Endodermal cell (in vitro differentiated cells): ENCODE results near the gene SYT13. TPM values are rescaled to one million over a fixed set of nuclear protein-coding genes. Genes with fewer than 3 reads are reported as not detected.
A peak's percentile ranks its signal among the peaks of the same experiment; 100 is the strongest.

ENCODE experiments used
- DNase-seq: peaks from one replicate; pipeline ENCODE4 v3.0.0-alpha.2; 2017
- H3K27ac ChIP-seq: 2 replicates; pipeline ENCODE4 v1.5.1; 2013; ENCODE audit warnings: mild to moderate bottlenecking, low read depth, low read length, moderate library complexity
- H3K27me3 ChIP-seq: 2 replicates; pipeline ENCODE4 v1.6.1; 2013; ENCODE audit warnings: mild to moderate bottlenecking, low read length, moderate library complexity; ENCODE audit not compliant: insufficient read depth, control insufficient read depth, poor library complexity, severe bottlenecking
- H3K36me3 ChIP-seq: 2 replicates; pipeline ENCODE4 v1.7.0; 2013; ENCODE audit warnings: mild to moderate bottlenecking, low read length, moderate library complexity; ENCODE audit not compliant: control insufficient read depth, insufficient read depth
- H3K4me1 ChIP-seq: one replicate; pipeline ENCODE4 v1.7.0; 2013; ENCODE audit warnings: low read length; ENCODE audit not compliant: control insufficient read depth, insufficient read depth
- H3K4me3 ChIP-seq: 2 replicates; pipeline ENCODE4 v1.5.1; 2013; ENCODE audit warnings: mild to moderate bottlenecking, low read length, moderate library complexity
- H3K9ac ChIP-seq: 2 replicates; pipeline ENCODE4 v1.6.1; 2013; ENCODE audit warnings: mild to moderate bottlenecking, low read length, moderate library complexity; ENCODE audit not compliant: poor library complexity, severe bottlenecking; ENCODE audit errors: extremely low read depth
- H3K9me3 ChIP-seq: 2 replicates; pipeline ENCODE4 v1.6.1; 2013; ENCODE audit warnings: mild to moderate bottlenecking, low read length, moderate library complexity; ENCODE audit not compliant: control insufficient read depth
- H3K27ac Mint-ChIP-seq: 2 replicates; pipeline ENCODE4 v1.8.0; 2020; ENCODE audit warnings: mixed read lengths
- H3K27me3 Mint-ChIP-seq: 2 replicates; pipeline ENCODE4 v1.8.0; 2021; ENCODE audit warnings: mild to moderate bottlenecking, mixed read lengths; ENCODE audit not compliant: insufficient read depth
- H3K36me3 Mint-ChIP-seq: 2 replicates; pipeline ENCODE4 v1.8.0; 2020; ENCODE audit warnings: low read depth, mixed read lengths
- H3K4me1 Mint-ChIP-seq: 2 replicates; pipeline ENCODE4 v1.8.0; 2020; ENCODE audit warnings: mixed read lengths
- H3K4me3 Mint-ChIP-seq: 2 replicates; pipeline ENCODE4 v1.8.0; 2020; ENCODE audit warnings: mild to moderate bottlenecking, moderate library complexity, mixed read lengths
- H3K9me3 Mint-ChIP-seq: 2 replicates; pipeline ENCODE4 v1.8.0; 2020; ENCODE audit warnings: mild to moderate bottlenecking, mixed read lengths
- CTCF ChIP-seq: fragments of 200-600 bp; sonication (generic); conservative IDR thresholded peaks from 2 replicates; pipeline ENCODE4 v1.5.0; 2021; ENCODE audit warnings: antibody characterized with exemption, mild to moderate bottlenecking
- WGBS, 2 experiments: methylation state at CpG; one replicate each; pipeline versions ENCODE4 v1.1.5 to v1.1.7; 2013; ENCODE audit warnings: missing lambda C conversion rate in 2 of 2, mixed read lengths in 1 of 2; ENCODE audit not compliant: insufficient coverage in 1 of 2, insufficient read length in 1 of 2; 5-methylcytosine and 5-hydroxymethylcytosine counted together
- long read RNA-seq, 4 experiments: library from polyadenylated mRNA in 2 of 4; library from RNA in 1 of 4; library from capped mRNA in 1 of 4; stranded (forward) in 3 of 4; unstranded in 1 of 4; transcript quantifications; one replicate each; pipeline ENCODE4 v2.0.0, GENCODE V29; 2020 to 2021; ENCODE audit warnings: inconsistent platforms in 1 of 4
- polyA plus RNA-seq, 2 experiments: library from polyadenylated mRNA; stranded (reverse); fragments of 50-300 nt; gene quantifications; one replicate each; pipeline ENCODE4 v1.2.3, GENCODE V29; 2013
- total RNA-seq, 2 donors: library from RNA; stranded (reverse); fragmentation: NEBNext Ultra II Directional in 1 of 2; extraction: Animal tissue kit (Norgen Biotek cat#: 25700) in 1 of 2; gene quantifications; 2 replicates in 1 of 2; 3 replicates in 1 of 2; pipeline ENCODE4 v1.2.1, GENCODE V29; 2021

The SYT13 gene
- 1 to 10 TPM; 3.2 to 9.3 TPM for total RNA-seq
- 4.2 TPM for polyA plus RNA-seq (2013, experiment 1 of 2)
- 3.4 TPM for polyA plus RNA-seq (2013, experiment 2 of 2)
- long read RNA-seq, experiment 1, partial matches to known transcripts: 0 of 1 reads
- long read RNA-seq, experiment 1, other reads (novel, unspliced or antisense): 1 of 1 reads
- long read RNA-seq, experiment 2, full-length matches to known transcripts: 4 of 4 reads
- long read RNA-seq, experiment 2, partial matches to known transcripts: 0 of 4 reads
- long read RNA-seq, experiment 2, other reads (novel, unspliced or antisense): 0 of 4 reads
- long read RNA-seq, experiment 3, full-length matches to known transcripts: 10 of 11 reads
- long read RNA-seq, experiment 3, partial matches to known transcripts: 0 of 11 reads
- long read RNA-seq, experiment 3, other reads (novel, unspliced or antisense): 1 of 11 reads
- long read RNA-seq, experiment 4: 0 reads

- Histone ChIP-seq H3K4me3 (peak within 1 kb of the TSS; percentile 76), H3K4me1 (no peaks in the 10 kb centered on the region), H3K9me3 (no peaks in the 10 kb centered on the region), H3K27ac (no peak within 1 kb of the TSS), H3K27me3 (peaks cover 56% of the 10 kb centered on the region), H3K9ac (peak within 1 kb of the TSS; percentile 16), H3K36me3 (no peaks in the 10 kb centered on the region)
- DNase-seq: peak; percentile 94
- H3K4me3 Mint-ChIP-seq: peak within 1 kb of the TSS; percentile 64
- 3 to 40% methylated on average over 1 to 50 of the region's 50 CpGs for WGBS, 2 experiments
- H3K36me3 Mint-ChIP-seq: no peaks in the 10 kb centered on the region
- H3K9me3 Mint-ChIP-seq: no peaks in the 10 kb centered on the region
- H3K27ac Mint-ChIP-seq: peak within 1 kb of the TSS; percentile 48
- H3K4me1 Mint-ChIP-seq: peaks cover 14% of the 10 kb centered on the region
- peaks cover 76% of the 10 kb centered on the region for H3K27me3 Mint-ChIP-seq
- TF ChIP-seq CTCF: no peak
These were observed at the start of gene SYT13 for GRCh38 chr11:45285930-45286632. Gene SYT13, minus strand, starts transcription at chr11:45286341. Its CDS starts 134 bp downstream, at chr11:45286207.

DNA sequence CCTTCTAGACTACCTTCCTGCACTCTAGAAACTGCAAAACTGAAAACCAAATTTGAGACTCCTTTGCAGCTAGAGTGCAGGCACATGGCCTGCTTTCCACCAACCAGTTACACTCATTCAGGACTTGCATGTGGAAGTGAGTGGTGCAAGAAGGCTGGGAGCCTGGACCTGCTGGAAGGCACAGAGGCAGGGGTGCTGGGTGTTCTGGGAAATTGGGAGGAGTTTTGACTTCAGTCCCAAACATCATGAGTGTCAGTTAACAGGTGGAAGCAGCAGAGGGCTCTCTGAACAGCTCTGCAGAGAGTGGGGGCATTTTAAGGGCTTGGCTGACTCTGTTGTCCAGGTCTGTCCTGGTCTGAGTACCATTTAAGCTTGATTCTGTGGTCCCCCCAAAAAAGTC lies 49.3 kb upstream of the SYT13 start:
- no peaks in the 10 kb centered on the region for H3K9me3 Mint-ChIP-seq
- H3K4me1 Mint-ChIP-seq: peaks cover 5% of the 10 kb centered on the region
- Histone ChIP-seq H3K9ac (no peak overlapping the region), H3K9me3 (no peaks in the 10 kb centered on the region), H3K4me1 (no peaks in the 10 kb centered on the region), H3K36me3 (no peaks in the 10 kb centered on the region), H3K27ac (no peak overlapping the region), H3K4me3 (no peak overlapping the region), H3K27me3 (peaks cover 7% of the 10 kb centered on the region)
- no peak overlapping the region for H3K4me3 Mint-ChIP-seq
- peaks cover 14% of the 10 kb centered on the region for H3K27me3 Mint-ChIP-seq
- no peaks in the 10 kb centered on the region for H3K36me3 Mint-ChIP-seq
- TF ChIP-seq CTCF: no peak
- DNase-seq: no peak
- H3K27ac Mint-ChIP-seq: no peak overlapping the region

DNA sequence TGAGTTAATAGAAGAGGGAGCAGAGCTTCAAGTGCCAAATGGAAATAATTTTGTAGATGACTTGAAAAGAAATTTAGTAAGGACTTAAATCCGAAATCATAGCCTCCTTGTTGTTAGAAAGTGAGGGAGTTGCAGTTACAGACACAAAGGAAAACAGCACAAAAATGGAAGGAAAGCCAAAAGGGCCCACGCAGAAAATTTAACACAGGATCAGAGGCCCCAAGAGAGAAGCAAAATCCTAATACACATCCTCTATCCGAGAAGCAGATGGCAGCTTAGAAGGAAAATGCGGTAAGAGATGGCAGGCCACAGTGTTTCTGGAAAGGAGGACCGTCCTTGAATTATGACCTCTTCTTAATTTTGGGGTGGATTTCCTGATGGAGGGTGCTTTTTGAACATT lies 48.7 kb upstream of the SYT13 start:
- Histone ChIP-seq H3K9ac (no peak overlapping the region), H3K27me3 (peaks cover 7% of the 10 kb centered on the region), H3K27ac (no peak overlapping the region), H3K4me3 (no peak overlapping the region), H3K9me3 (no peaks in the 10 kb centered on the region), H3K36me3 (no peaks in the 10 kb centered on the region), H3K4me1 (no peaks in the 10 kb centered on the region)
- no peaks in the 10 kb centered on the region for H3K9me3 Mint-ChIP-seq
- 94 to 98% methylated on average over 4 to 5 of the region's 5 CpGs for WGBS, 2 experiments
- peaks cover 16% of the 10 kb centered on the region for H3K27me3 Mint-ChIP-seq
- no peak overlapping the region for H3K27ac Mint-ChIP-seq
- no peak for TF ChIP-seq CTCF
- DNase-seq: no peak
- no peaks in the 10 kb centered on the region for H3K36me3 Mint-ChIP-seq
- peaks cover under 1% of the 10 kb centered on the region for H3K4me1 Mint-ChIP-seq
- H3K4me3 Mint-ChIP-seq: no peak overlapping the region
